GM12878 (cell line): ENCODE measurements around the gene NCAM2. TPM values are rescaled to one million over a fixed set of nuclear protein-coding genes. Genes with fewer than 3 reads are reported as not detected.

Experiments used
- ATAC-seq: fragments of 200-7000 bp; cut with Tn5 transposase; 3 replicates; pipeline ENCODE4 v1.9.1; 2020; ENCODE audit warnings: mild to moderate bottlenecking, moderate library complexity
- BruUV-seq: library from RNA; stranded (reverse); fragments of 400-500 nt; replicated peaks from 2 replicates; lab custom pipeline; 2021; lab: Mats Ljungman, UMichigan
- CTCF ChIA-PET: fragments of 300-600 bp; sonication (Branson Sonifier 250); formaldehyde crosslinking; extraction: SDS; loops from one replicate; lab custom pipeline; 2021; ENCODE audit warnings: inconsistent platforms; lab: Yijun Ruan, JAX
- POLR2A ChIA-PET: fragments of 350-600 bp; formaldehyde crosslinking; extraction: SDS; loops from one replicate; lab custom pipeline; 2021; ENCODE audit warnings: inconsistent platforms; lab: Charles Lee
- RAD21 ChIA-PET: fragments of 300-600 bp; sonication (Branson Sonifier 250); formaldehyde crosslinking; loops from one replicate; lab custom pipeline; 2023; ENCODE audit warnings: antibody characterized with exemption; ENCODE audit not compliant: unreplicated experiment; lab: Charles Lee
- SMC1A ChIA-PET: fragments of 300-600 bp; sonication (Branson Sonifier 250); formaldehyde crosslinking; loops from one replicate; lab custom pipeline; 2023; ENCODE audit not compliant: unreplicated experiment, uncharacterized antibody; lab: Charles Lee
- DNase-seq: peaks from one replicate; pipeline ENCODE4 v3.0.0-alpha.2; 2011; ENCODE audit warnings: low read depth, low spot score
- FAIRE-seq: peaks from 3 replicates; lab custom pipeline; 2011; peaks lifted over from hg19 to GRCh38; lab: Jason Lieb, UNC
- H2AFZ ChIP-seq: 2 replicates; pipeline ENCODE4 v1.6.0; 2011; ENCODE audit warnings: low read depth, low read length, control low read depth; ENCODE audit not compliant: control insufficient read depth
- H3K27ac ChIP-seq: 2 replicates; pipeline ENCODE4 v1.5.1; 2011; ENCODE audit warnings: control low read depth; ENCODE audit not compliant: control insufficient read depth, insufficient read depth
- H3K27me3 ChIP-seq, 2 experiments: replicated peaks in 1 of 2; 2 replicates each; pipeline versions ENCODE4 v1.6.0 to v1.6.1; 2011; ENCODE audit warnings: low read length in 1 of 2; ENCODE audit not compliant: control insufficient read depth in 2 of 2, insufficient read depth in 2 of 2
- H3K36me3 ChIP-seq, 2 experiments: 2 replicates each; pipeline ENCODE4 v1.5.1; 2011; ENCODE audit warnings: low read length in 1 of 2; ENCODE audit not compliant: control insufficient read depth in 2 of 2, insufficient read depth in 2 of 2
- H3K4me1 ChIP-seq: 2 replicates; pipeline ENCODE4 v1.6.1; 2011; ENCODE audit warnings: mild to moderate bottlenecking, low read length, moderate library complexity, mixed read lengths; ENCODE audit not compliant: control insufficient read depth, insufficient read depth
- H3K4me2 ChIP-seq: 2 replicates; pipeline ENCODE4 v1.6.0; 2011; ENCODE audit warnings: control low read depth; ENCODE audit not compliant: control insufficient read depth, insufficient read depth
- H3K4me3 ChIP-seq: fragments of 200-600 bp; sonication (generic); 2 replicates; pipeline ENCODE4 v1.5.1; 2016
- H3K79me2 ChIP-seq: 2 replicates; pipeline ENCODE4 v1.6.0; 2011; ENCODE audit warnings: low read length; ENCODE audit not compliant: control insufficient read depth, insufficient read depth
- H3K9ac ChIP-seq: 2 replicates; pipeline ENCODE4 v1.8.0; 2011; ENCODE audit warnings: low read length, control low read depth, mixed read lengths; ENCODE audit not compliant: control insufficient read depth, insufficient read depth
- H3K9me3 ChIP-seq: replicated peaks from 3 replicates; pipeline ENCODE4 v1.5.1; 2011; ENCODE audit warnings: mild to moderate bottlenecking, low read length; ENCODE audit not compliant: control insufficient read depth, insufficient read depth
- H4K20me1 ChIP-seq: 2 replicates; pipeline ENCODE4 v1.6.0; 2011; ENCODE audit not compliant: control insufficient read depth, insufficient read depth
- BCL11A ChIP-seq: IDR thresholded peaks from 2 replicates; pipeline ENCODE4 v1.6.1; 2011; ENCODE audit warnings: low read depth, low read length
- CEBPB ChIP-seq, 2 experiments: fragments of 150-350 bp in 1 of 2; IDR thresholded peaks; 2 replicates each; pipeline ENCODE4 v1.6.1; 2012 to 2014; ENCODE audit warnings: low read depth in 2 of 2, low read length in 2 of 2, borderline replicate concordance in 1 of 2, inconsistent platforms in 1 of 2
- IRF4 ChIP-seq: IDR thresholded peaks from 2 replicates; pipeline ENCODE4 v1.6.1; 2011; ENCODE audit warnings: low read depth, low read length
- MEF2B ChIP-seq: fragments of 450-650 bp; IDR thresholded peaks from 2 replicates; pipeline ENCODE4 v1.6.1; 2018; ENCODE audit warnings: mild to moderate bottlenecking, moderate library complexity; ENCODE audit not compliant: partially characterized antibody, poor library complexity, severe bottlenecking
- POU2F2 ChIP-seq: IDR thresholded peaks from 3 replicates; pipeline ENCODE4 v1.6.1; 2011; ENCODE audit warnings: low read depth, mild to moderate bottlenecking, low read length, borderline replicate concordance
- SUZ12 ChIP-seq: fragments of 200-600 bp; sonication (generic); IDR thresholded peaks from one replicate; pipeline ENCODE4 v1.6.1; 2018; ENCODE audit warnings: antibody characterized with exemption, mild to moderate bottlenecking; ENCODE audit not compliant: unreplicated experiment
- TAF1 ChIP-seq: IDR thresholded peaks from 2 replicates; pipeline ENCODE4 v1.6.1; 2011; ENCODE audit warnings: mild to moderate bottlenecking, low read depth, low read length, borderline replicate concordance
- TBL1XR1 ChIP-seq: IDR thresholded peaks from 2 replicates; pipeline ENCODE4 v1.6.1; 2012; ENCODE audit warnings: low read depth, low read length, improper control_type of control experiment
- ZZZ3 ChIP-seq: IDR thresholded peaks from 2 replicates; pipeline ENCODE4 v1.6.1; 2011; ENCODE audit warnings: low read depth; ENCODE audit not compliant: control insufficient read depth, insufficient read length
- WGBS: methylation state at CpG from one replicate; pipeline ENCODE4 v1.1.6; 2016; ENCODE audit warnings: low lambda C conversion rate; ENCODE audit not compliant: insufficient replicate concordance, insufficient coverage; ENCODE audit errors: missing lambda C conversion rate; 5-methylcytosine and 5-hydroxymethylcytosine counted together
- in situ Hi-C: fragments of 300-500 bp; cut with MboI; formaldehyde crosslinking; loops from 9 replicates; pipeline ENCODE4 v1.14.3; 2018; ENCODE audit warnings: mixed read lengths
- intact Hi-C: fragments of 100-400 bp; cut with micrococcal nuclease; formaldehyde crosslinking; loops from one replicate; pipeline ENCODE4 v1.14.2; 2022; ENCODE audit not compliant: unreplicated experiment
- polyA plus RNA-seq, 11 experiments: library from polyadenylated mRNA; depleted of rRNA in 4 of 11; unstranded in 6 of 11; stranded (reverse) in 5 of 11; fragments of >200 nt; fragmentation: Nextera tagmentation in 4 of 11; fragmentation: Illumina TruSeq in 1 of 11; extraction: Ambion mirVana in 4 of 11; extraction: Trizol in 1 of 11; gene quantifications; 1 replicate in 1 of 11; 2 replicates in 10 of 11; pipeline versions ENCODE4 v1.2.1 to v1.2.3, GENCODE V29; 2011 to 2016; ENCODE audit warnings: inconsistent platforms in 2 of 11, missing spikeins in 2 of 11, low read depth in 1 of 11
- total RNA-seq, 4 experiments: library from RNA; depleted of rRNA in 3 of 4; stranded (reverse); fragments of >200 nt in 3 of 4; fragmentation: Illumina TruSeq in 1 of 4; extraction: Trizol in 1 of 4; gene quantifications; 2 replicates each; pipeline versions ENCODE4 v1.2.1 to v1.2.3, GENCODE V29; 2013 to 2021
- TF ChIP-seq, protein P1 (sequence below): fragments of 450-650 bp; IDR thresholded peaks from 2 replicates; pipeline ENCODE4 v1.6.1; 2017; ENCODE audit warnings: mild to moderate bottlenecking, moderate library complexity

Gene NCAM2
- total and polyA plus RNA-seq, 10 of the 15 experiments (the other 5 are each of a cell fraction or from before 2014, with no cell fraction given): 0.23 to 0.27 TPM; not detected in 8

DNA sequence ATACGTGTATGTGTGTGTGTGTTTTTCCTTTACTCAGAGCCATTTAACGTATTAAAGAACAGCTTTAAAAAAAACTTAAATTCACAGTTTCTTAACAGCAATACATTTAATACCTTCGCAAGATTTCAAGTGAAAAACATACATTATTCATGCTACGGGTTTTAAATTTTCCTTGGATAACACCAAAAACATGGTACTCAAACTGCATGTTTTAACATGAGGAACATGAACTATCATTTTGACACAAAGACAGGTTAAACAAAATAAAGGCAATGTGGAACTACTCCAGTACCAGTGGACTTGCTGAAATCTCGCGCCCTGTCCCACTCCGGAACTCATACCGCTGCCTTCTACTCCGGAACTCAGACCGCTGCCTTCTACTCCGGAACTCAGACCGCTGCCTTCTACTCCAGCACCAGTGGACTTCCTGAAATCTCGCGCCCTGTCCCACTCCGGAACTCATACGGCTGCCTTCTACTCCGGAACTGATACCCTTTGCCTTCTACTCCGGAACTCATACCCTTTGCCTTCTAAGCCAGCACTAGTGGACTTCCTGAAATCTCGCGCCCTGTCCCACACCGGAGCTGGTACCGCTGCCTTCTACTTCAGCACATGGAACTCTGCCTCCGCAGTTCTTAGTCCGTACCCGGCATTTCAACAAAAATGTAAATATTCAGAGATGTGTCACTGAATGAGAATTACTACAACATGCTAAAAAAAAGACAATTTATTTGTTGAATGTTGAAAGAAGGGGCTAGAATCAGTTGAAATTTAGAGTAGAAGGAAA lies 148.6 kb downstream of the NCAM2 start:
- TF ChIP-seq ZZZ3 (no peak), POU2F2 (no peak), SUZ12 (no peak), MEF2B (no peak), BCL11A (no peak), CEBPB (IDR thresholded peaks at IDR 0.05; ENCODE audit: borderline replicate concordance in 1 of 2, low read depth in 2 of 2, low read length in 2 of 2) (no peak), IRF4 (no peak), TAF1 (no peak), TBL1XR1 (no peak)
- TF ChIP-seq, protein P1, sequence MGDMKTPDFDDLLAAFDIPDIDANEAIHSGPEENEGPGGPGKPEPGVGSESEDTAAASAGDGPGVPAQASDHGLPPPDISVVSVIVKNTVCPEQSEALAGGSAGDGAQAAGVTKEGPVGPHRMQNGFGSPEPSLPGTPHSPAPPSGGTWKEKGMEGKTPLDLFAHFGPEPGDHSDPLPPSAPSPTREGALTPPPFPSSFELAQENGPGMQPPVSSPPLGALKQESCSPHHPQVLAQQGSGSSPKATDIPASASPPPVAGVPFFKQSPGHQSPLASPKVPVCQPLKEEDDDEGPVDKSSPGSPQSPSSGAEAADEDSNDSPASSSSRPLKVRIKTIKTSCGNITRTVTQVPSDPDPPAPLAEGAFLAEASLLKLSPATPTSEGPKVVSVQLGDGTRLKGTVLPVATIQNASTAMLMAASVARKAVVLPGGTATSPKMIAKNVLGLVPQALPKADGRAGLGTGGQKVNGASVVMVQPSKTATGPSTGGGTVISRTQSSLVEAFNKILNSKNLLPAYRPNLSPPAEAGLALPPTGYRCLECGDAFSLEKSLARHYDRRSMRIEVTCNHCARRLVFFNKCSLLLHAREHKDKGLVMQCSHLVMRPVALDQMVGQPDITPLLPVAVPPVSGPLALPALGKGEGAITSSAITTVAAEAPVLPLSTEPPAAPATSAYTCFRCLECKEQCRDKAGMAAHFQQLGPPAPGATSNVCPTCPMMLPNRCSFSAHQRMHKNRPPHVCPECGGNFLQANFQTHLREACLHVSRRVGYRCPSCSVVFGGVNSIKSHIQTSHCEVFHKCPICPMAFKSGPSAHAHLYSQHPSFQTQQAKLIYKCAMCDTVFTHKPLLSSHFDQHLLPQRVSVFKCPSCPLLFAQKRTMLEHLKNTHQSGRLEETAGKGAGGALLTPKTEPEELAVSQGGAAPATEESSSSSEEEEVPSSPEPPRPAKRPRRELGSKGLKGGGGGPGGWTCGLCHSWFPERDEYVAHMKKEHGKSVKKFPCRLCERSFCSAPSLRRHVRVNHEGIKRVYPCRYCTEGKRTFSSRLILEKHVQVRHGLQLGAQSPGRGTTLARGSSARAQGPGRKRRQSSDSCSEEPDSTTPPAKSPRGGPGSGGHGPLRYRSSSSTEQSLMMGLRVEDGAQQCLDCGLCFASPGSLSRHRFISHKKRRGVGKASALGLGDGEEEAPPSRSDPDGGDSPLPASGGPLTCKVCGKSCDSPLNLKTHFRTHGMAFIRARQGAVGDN: no peak
- TF ChIP-seq, all 136 proteins: peak for 0
- DNase-seq (no peak), FAIRE-seq (no peak), ATAC-seq (no peak)
- ChIA-PET CTCF (no interaction called here), SMC1A (no interaction called here), RAD21 (no interaction called here), POLR2A (no interaction called here)
- Histone ChIP-seq H3K36me3 (no peaks in the 10 kb centered on the region), H3K4me1 (no peaks in the 10 kb centered on the region), H3K4me3 (no peak overlapping the region), H3K9me3 (no peaks in the 10 kb centered on the region; the same call in 2 of the 3 replicates), H3K9ac (no peak overlapping the region), H4K20me1 (no peaks in the 10 kb centered on the region), H3K27me3 (no peaks in the 10 kb centered on the region), H3K4me2 (no peak overlapping the region), H3K27ac (no peak overlapping the region), H2AFZ (no peak overlapping the region), H3K79me2 (no peaks in the 10 kb centered on the region)
- in situ Hi-C loops: no loop called here
- WGBS: 62% methylated on average over 21 of the region's 25 CpGs
- BruUV-seq: no TSS peak
- intact Hi-C loops: no loop called here
